Astrocyte of the spinal cord (primary cell): ENCODE measurements around the gene STK32C.

Experiments
- DNase-seq: peaks from one replicate; pipeline ENCODE4 v3.0.0; 2011; ENCODE audit warnings: low read depth, low spot score
- H3K4me3 ChIP-seq: 2 replicates; pipeline ENCODE4 v1.5.1; 2011; ENCODE audit warnings: low read depth, mild to moderate bottlenecking, low read length, moderate library complexity
- in situ Hi-C: cut with HindIII; loops from 2 replicates; pipeline ENCODE4 v1.10.0; 2017; ENCODE audit warnings: low sequenced_read_pairs
- TF ChIP-seq, protein P1 (sequence below): IDR thresholded peaks from 2 replicates; pipeline ENCODE4 v1.5.1; 2012; ENCODE audit warnings: low read depth, mild to moderate bottlenecking, low read length, inconsistent platforms

The STK32C gene

DNA sequence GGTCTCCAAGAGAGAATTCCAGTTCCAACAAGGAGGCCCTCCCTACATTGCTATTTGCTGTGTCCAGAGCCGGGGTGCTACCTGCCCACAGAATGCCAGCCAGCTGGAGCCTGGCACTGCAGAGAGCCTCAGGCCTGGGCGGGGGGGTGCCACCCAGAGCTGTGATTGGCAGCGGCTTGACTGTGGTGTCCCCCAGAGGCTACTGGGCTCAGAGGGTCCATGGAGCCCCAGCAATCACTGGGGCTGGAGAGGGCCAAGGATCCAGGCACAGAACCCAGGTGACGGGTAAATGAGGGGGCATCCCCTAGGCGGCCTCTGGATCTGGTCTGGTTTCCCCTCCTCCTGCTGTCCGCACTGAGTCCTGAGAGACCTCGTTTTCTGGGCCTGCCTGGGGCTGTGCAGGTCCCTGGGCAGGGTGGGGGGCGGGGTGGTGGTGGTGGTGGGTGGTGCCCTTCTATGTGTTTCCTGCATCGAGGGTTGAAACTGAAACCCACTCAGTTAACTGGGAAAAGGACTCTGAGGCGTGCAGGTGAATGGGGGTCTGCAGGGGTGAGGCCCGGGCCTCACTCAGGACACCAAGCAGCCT is 108.4 kb downstream of the STK32C start:
- TF ChIP-seq, protein P1, sequence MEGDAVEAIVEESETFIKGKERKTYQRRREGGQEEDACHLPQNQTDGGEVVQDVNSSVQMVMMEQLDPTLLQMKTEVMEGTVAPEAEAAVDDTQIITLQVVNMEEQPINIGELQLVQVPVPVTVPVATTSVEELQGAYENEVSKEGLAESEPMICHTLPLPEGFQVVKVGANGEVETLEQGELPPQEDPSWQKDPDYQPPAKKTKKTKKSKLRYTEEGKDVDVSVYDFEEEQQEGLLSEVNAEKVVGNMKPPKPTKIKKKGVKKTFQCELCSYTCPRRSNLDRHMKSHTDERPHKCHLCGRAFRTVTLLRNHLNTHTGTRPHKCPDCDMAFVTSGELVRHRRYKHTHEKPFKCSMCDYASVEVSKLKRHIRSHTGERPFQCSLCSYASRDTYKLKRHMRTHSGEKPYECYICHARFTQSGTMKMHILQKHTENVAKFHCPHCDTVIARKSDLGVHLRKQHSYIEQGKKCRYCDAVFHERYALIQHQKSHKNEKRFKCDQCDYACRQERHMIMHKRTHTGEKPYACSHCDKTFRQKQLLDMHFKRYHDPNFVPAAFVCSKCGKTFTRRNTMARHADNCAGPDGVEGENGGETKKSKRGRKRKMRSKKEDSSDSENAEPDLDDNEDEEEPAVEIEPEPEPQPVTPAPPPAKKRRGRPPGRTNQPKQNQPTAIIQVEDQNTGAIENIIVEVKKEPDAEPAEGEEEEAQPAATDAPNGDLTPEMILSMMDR = no peak
- DNase-seq = no peak
- in situ Hi-C loops = no loop called here
- H3K4me3 ChIP-seq = no peak overlapping the region

DNA sequence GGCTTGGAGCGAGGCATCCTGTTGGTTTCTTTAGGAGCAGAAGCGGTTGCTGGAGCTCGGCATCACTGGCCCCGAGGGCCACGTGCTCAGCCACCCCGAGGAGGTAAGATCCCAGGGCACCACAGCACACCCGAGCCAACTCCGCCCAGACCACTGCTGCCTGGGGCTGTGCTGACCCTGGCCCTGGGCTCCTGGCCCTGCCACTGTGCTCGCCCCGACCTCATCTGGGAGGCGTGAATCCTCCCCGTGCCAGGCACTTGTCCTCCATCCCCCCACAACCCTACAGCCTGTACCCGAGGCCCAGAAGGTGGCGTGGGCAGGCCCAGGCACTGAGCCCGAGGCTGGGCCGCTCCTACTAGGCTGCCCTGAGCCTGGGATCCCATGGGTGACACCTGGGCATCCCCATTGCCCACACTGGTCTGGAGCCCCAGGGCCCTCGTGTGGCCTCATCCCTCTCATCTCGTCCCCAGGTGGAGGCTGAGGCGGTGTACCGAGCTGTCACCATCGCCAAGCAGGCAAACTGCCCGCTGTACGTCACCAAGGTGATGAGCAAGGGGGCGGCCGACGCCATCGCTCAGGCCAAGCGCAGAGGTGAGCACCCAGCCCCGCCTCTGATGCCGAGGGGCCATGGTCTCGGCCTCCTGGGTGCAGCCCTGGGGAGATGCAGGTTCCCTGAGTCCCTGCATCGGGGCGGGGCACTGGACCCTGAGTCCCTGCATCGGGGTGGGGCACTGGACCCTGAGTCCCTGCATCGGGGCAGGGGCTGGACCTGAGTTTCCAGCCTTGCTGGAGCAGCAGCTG is 109.2 kb downstream of the STK32C start:
- TF ChIP-seq, protein P1 = no peak
- in situ Hi-C loops = no loop called here
- H3K4me3 ChIP-seq = no peak overlapping the region
- no peak for DNase-seq

DNA sequence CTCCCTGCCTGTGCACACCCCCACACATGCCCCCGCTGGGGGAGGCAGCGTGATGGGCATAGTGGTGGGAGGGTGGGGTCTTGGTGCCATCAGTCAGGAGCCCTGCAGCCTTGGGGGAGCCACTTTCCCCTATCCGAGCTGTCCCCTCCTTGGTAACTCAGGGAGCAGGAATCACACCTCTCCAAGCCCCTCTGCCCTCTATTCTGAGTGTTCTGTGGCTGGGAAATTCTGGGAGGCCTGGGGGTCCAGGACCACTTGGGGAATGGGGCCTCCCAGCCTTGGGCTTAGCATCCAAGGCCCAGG is 109.7 kb downstream of the STK32C start:
- TF ChIP-seq, protein P1 = no peak
- DNase-seq = no peak

DNA sequence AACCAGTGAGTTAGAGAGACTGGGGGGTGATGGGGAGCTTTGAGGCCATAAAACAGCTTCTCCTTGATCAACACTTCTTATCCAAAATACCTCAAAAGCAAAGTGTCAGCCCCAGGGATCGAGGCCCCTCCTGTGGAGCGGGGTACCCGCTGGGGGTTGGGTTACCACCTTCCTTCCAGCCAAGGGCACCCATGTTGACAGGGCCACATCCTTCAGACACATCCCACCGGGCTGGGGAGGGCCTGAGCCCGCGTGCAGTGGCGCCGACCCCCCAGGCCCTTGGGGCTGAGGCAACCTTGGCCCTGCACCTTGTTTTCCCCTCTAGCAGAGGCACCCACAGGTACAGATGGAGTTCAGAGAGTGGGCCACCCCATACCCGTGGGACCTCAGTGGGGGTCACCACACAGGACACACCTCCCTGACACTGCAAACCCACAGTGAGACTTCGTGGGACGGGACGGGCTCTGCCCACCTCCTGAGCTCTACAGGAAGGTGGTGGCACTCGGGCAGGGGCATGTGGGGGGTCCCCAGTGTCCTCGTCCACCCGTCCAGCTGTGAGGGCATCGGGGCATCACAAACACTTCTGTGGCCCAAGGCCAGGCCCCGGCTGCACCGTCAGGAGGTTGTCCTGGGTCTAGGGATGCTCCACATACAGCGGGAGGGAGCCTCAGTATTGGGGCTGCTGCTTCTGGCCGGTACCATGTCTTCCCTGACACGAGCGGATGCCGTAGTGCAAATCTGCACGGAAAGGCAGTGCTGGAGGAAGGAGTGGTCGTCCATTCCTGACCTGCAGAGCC is 110.3 kb downstream of the STK32C start:
- no peak for DNase-seq
- in situ Hi-C loops = no loop called here
- TF ChIP-seq, protein P1 = no peak
- H3K4me3 ChIP-seq = no peak overlapping the region

More for the DNA sequence above, 109.7 kb downstream of the STK32C start:
- in situ Hi-C loops = no loop called here
- H3K4me3 ChIP-seq = no peak overlapping the region

DNA sequence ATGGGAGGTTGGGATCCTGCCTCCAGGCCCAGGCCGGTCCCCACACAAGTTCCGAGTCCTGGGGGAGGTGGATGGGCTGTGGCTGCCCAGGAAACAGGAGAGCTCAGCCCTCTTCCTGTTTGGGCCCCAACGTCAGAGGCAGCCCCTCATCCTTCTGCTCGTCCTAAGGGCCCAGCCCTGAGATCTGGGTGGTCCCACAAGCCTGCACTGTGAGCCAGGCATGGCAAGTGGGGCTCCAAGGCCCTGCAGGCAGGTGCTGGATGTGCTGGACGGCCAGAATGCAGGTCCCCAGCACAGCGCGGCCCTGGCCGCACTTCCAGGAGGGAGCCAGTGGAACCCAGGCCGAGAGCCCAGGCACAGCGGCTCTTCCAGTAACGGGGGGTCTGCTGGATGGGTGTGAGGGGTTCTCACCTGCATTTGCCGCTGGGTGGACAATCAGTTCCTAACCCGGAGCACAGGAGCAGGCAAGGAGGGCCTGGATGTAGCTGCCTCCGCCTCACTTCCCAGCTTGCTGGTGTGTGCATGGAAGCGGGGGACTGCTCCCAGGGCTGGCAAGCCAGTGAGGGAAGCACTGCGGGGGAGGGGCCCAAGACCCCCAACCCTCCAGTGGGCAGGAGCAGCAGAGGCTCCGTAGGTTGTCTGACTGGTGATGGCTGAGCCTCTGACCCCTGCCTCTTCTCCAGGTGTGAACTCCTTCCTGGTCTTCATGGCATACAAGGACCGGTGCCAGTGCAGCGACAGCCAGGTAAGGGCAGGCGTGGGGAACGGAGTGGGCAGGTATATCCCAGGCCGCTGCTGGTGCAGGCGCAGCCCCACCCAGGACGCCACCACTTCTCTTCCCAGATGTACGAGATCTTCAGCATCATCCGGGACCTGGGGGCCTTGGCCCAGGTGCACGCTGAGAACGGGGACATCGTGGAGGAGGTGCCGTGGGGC is 111.3 kb downstream of the STK32C start:
- DNase-seq = no peak
- TF ChIP-seq, protein P1 = no peak
- in situ Hi-C loops = no loop called here
- H3K4me3 ChIP-seq = no peak overlapping the region
